ENCODE data around the gene CDK18. TPM values are rescaled to one million over a fixed set of nuclear protein-coding genes. Genes with fewer than 3 reads are reported as not detected.
A peak's percentile ranks its signal among the peaks of the same experiment; 100 is the strongest.

Gene CDK18
- total and polyA plus RNA-seq, 2 of the 8 experiments (the other 6 are each of a cell fraction or from before 2014, with no cell fraction given): 31.2 to 44.0 TPM

GRCh38 chr1:205458777-205459566 is 45.5 kb upstream of the CDK18 start:
- Histone ChIP-seq H3K9ac (replicated peaks in 1 of 4; ENCODE audit: extremely low read depth in 1 of 4, low read depth in 3 of 4, low read length in 3 of 4) (no peak overlapping the region), H3K9me3 (ENCODE audit: insufficient read depth in 2 of 2, low read depth in 1 of 2, low read length in 1 of 2) (no peaks in the 10 kb centered on the region), H3K36me3 (ENCODE audit: control insufficient read depth in 2 of 4, insufficient read depth in 4 of 4, low read length in 3 of 4) (peaks cover 0 to 2% (median 0%) of the 10 kb centered on the region in 4 experiments; a peak in 1 of 8 replicates), H3K79me2 (ENCODE audit: control insufficient read depth in 1 of 2, insufficient read depth in 2 of 2, low read length in 2 of 2) (peaks cover 0 to 5% of the 10 kb centered on the region in 2 experiments; a peak in 2 of 4 replicates), H3K18ac (ENCODE audit: extremely low read depth, low read length) (no peak overlapping the region), H3K4me2 (ENCODE audit: insufficient read depth in 1 of 2, low read depth in 2 of 2, low read length in 2 of 2) (no peak overlapping the region; a peak in 1 of 4 replicates), H4K20me1 (replicated peaks in 1 of 2; ENCODE audit: control insufficient read depth in 1 of 2, insufficient read depth in 2 of 2, low read length in 2 of 2) (peaks cover 0 to 1% of the 10 kb centered on the region in 2 experiments), H3K14ac (ENCODE audit: insufficient read length) (no peak overlapping the region), H2AFZ (ENCODE audit: low read length) (no peak overlapping the region), H4K91ac (replicated peaks; ENCODE audit: insufficient read length, low read length) (no peak overlapping the region), H3K79me1 (ENCODE audit: low read depth, low read length) (peaks cover 2% of the 10 kb centered on the region; the same call in 1 of the 2 replicates), H2AK5ac (ENCODE audit: low read depth, low read length) (no peak overlapping the region), H2BK120ac (replicated peaks; ENCODE audit: low read depth, low read length) (no peak overlapping the region), H2BK15ac (ENCODE audit: low read length) (no peak overlapping the region), H3K23ac (ENCODE audit: insufficient read length) (no peak overlapping the region), H3K27ac (ENCODE audit: low read depth, low read length) (no peak overlapping the region), H3K4me3 (ENCODE audit: extremely low read depth in 1 of 4, insufficient read depth in 2 of 4, low read depth in 3 of 4, low read length in 4 of 4) (no peak overlapping the region), H4K5ac (ENCODE audit: insufficient read length, low read depth, low read length) (no peak overlapping the region), H2BK20ac (ENCODE audit: low read length) (no peak overlapping the region), H2BK5ac (ENCODE audit: low read depth, low read length) (no peak overlapping the region), H4K8ac (ENCODE audit: extremely low read depth, insufficient read depth, low read length) (no peak overlapping the region), H3K27me3 (replicated peaks in 1 of 4; ENCODE audit: control insufficient read depth in 3 of 4, extremely low read depth in 1 of 4, insufficient read depth in 3 of 4, low read length in 3 of 4) (peaks cover 0 to 2% (median 0%) of the 10 kb centered on the region in 4 experiments; a peak in 2 of 7 replicates), H3K56ac (replicated peaks; ENCODE audit: insufficient read length, low read depth, low read length) (no peak overlapping the region), H3K4ac (replicated peaks; ENCODE audit: insufficient read length, low read depth, low read length) (no peak overlapping the region), H3K23me2 (ENCODE audit: low read depth, low read length) (peaks cover 14% of the 10 kb centered on the region), H2BK12ac (ENCODE audit: low read depth, low read length) (no peak overlapping the region), H3K4me1 (replicated peaks in 1 of 4; ENCODE audit: control insufficient read depth in 3 of 4, insufficient read depth in 4 of 4, low read length in 3 of 4) (peaks cover 7 to 23% (median 13%) of the 10 kb centered on the region in 4 experiments)
- DNase-seq (ENCODE audit: low read depth in 1 of 2, low spot score in 2 of 2): peak in 1 of 2 experiments; percentile 80
- FAIRE-seq: peak; percentile 58
- CTCF ChIA-PET (ENCODE audit: partially characterized antibody): interaction anchor here (1.1 to 30.2 kb wide), 6 partner anchors 12 to 65 kb away, joined by 3 to 767 read pairs (median 102); partner anchors contain the start of gene LEMD1
- WGBS, 2 experiments (ENCODE audit: extremely low coverage in 1 of 2, insufficient coverage in 1 of 2, insufficient read length in 1 of 2, insufficient replicate concordance in 2 of 2, low coverage in 1 of 2, low lambda C conversion rate in 2 of 2, missing lambda C conversion rate in 1 of 2): 75% methylated on average over 6 of the region's 6 CpGs; no CpG with 5 or more reads in 1 of the 2 experiments
- POLR2A ChIA-PET (ENCODE audit: partially characterized antibody): interaction anchor here (1.0 to 7.7 kb wide), 7 partner anchors 14 to 145 kb away, joined by 3 to 220 read pairs (median 6); no protein-coding TSS in a partner anchor
- TF ChIP-seq GTF2F1 (IDR thresholded peaks at IDR 0.05; ENCODE audit: borderline replicate concordance, low read depth, low read length) (no peak), POU5F1 (IDR thresholded peaks at IDR 0.05; ENCODE audit: low read depth, low read length) (peak; percentile 38; the same call in 1 of the 2 replicates), TCF12 (IDR thresholded peaks at IDR 0.05; ENCODE audit: low read depth, low read length) (no peak), POLR2AphosphoS5 (IDR thresholded peaks at IDR 0.05; ENCODE audit: low read depth, low read length) (no peak), BACH1 (IDR thresholded peaks at IDR 0.05; ENCODE audit: low read length) (no peak), JUN (IDR thresholded peaks at IDR 0.05; ENCODE audit: low read depth, low read length) (no peak), SP1 (IDR thresholded peaks at IDR 0.05; ENCODE audit: low read depth, low read length) (no peak), KDM1A (IDR thresholded peaks at IDR 0.05; ENCODE audit: borderline replicate concordance, low read length) (no peak), SIRT6 (IDR thresholded peaks at IDR 0.05; ENCODE audit: low read length) (no peak), FOSL1 (IDR thresholded peaks at IDR 0.05; ENCODE audit: insufficient read depth, low read depth, low read length) (no peak), BRCA1 (IDR thresholded peaks at IDR 0.05; ENCODE audit: low read depth, low read length) (no peak), RNF2 (IDR thresholded peaks at IDR 0.05; ENCODE audit: borderline replicate concordance, low read depth, low read length, missing control alignments, poor library complexity, severe bottlenecking) (no peak)
